ENCODE data around the gene KRTAP12-2.

KRTAP12-2 gene

DNA sequence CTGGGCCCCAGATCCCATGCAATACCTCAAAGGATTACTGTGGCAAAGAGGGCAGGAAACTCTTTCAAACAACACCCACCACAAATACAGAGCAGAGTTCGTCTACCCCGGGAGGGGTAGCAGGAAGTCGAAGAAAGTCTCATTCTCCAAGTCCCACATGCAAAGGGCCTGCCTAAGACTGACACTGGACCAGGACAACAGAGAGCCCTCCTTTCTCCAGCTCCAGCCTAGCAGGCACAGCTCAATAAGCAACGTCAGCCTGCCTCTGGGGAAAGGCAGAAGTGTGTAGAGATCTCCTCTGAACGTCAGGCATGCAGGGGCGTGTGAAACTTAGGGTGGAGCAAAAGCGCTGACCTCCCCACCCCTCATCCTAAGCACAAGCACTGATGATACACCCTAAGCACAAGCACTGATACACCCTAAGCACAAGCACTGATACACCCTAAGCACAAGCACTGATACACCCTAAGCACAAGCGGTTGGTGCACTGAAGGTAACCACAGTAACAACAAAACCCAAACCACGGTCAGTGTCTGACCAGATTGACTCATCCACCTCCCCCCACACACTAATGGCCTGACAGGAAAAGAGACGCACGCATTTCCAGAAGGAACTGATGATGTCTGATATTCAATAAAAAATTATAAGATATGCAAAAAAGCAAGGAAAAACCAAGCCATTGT lies 7.7 kb downstream of the KRTAP12-2 start:
- Histone ChIP-seq H3K4me3 (no peak overlapping the region), H3K27ac (no peak overlapping the region)
- no peak for DNase-seq (ENCODE audit: low spot score)
- TF ChIP-seq, protein P1, sequence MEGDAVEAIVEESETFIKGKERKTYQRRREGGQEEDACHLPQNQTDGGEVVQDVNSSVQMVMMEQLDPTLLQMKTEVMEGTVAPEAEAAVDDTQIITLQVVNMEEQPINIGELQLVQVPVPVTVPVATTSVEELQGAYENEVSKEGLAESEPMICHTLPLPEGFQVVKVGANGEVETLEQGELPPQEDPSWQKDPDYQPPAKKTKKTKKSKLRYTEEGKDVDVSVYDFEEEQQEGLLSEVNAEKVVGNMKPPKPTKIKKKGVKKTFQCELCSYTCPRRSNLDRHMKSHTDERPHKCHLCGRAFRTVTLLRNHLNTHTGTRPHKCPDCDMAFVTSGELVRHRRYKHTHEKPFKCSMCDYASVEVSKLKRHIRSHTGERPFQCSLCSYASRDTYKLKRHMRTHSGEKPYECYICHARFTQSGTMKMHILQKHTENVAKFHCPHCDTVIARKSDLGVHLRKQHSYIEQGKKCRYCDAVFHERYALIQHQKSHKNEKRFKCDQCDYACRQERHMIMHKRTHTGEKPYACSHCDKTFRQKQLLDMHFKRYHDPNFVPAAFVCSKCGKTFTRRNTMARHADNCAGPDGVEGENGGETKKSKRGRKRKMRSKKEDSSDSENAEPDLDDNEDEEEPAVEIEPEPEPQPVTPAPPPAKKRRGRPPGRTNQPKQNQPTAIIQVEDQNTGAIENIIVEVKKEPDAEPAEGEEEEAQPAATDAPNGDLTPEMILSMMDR (IDR thresholded peaks at IDR 0.05): no peak

DNA sequence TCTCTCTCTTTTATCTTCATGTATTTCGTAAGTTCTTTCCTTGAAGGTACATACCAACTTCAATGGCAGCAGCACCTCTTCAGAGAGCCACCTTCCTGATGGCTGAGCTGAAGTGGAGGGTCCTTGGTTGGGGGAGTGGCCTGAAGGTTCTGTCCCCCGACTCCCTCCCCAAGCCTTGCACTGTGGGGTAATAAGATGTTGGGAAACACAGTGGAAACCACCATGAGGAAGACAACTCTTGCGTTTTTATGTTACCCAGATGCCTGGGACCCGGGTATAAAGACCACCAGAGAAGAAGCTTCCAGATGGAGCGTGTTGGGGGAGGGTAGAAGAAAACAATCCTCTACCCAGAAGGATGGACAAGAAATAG lies 8.2 kb downstream of the KRTAP12-2 start:
- TF ChIP-seq, protein P1 (IDR thresholded peaks at IDR 0.05): no peak
- Histone ChIP-seq H3K27ac (no peak overlapping the region), H3K4me3 (no peak overlapping the region)
- no peak for DNase-seq (ENCODE audit: low spot score)

DNA sequence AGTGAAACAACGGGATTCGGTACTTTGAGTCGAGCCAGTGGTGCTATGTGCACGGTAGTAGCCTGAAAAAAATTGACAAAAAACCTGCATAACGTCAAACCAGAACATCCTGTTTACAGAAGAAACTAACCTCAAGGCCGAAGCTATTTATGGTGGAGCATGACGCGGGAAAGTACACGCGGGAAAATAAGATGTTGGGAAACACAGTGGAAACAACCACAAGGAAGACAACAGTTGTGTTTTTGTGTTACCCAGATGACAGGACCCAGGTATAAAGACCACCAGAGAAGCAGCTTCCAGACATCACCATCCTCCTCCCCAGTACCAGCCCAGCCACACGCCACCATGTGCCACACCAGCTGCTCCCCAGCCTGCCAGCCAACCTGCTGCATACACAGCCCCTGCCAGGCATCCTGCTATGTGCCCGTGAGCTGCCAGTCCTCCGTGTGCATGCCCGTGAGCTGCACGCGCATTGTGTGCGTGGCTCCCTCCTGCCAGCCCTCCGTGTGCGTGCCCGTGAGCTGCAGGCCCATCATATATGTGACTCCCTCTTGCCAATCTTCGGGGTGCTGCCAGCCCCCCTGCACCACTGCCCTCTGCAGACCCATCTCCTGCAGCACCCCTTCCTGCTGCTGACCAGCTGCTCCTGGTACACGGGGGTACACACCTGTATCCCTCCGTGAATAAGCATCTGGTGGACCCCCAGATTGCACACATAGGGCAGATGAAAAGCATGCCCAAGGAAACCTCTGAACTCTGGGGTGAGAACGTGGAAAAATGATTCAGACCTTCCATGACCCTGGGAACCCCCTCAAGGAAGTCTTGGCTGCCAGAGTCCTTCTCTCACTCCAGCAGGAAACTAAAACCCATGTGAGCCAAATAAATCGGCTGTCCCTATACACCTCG lies 8.8 kb downstream of the KRTAP12-2 start, which contains the start of gene KRTAP12-3:
KRTAP12-3 (plus strand) TSS at position 298 of the 906 bp plus-strand sequence; CDS start at position 346, 48 bp downstream.
- DNase-seq (ENCODE audit: low spot score): no peak
- no peak within 1 kb of the TSS for H3K27ac ChIP-seq
- TF ChIP-seq, protein P1 (IDR thresholded peaks at IDR 0.05): no peak
- no peak within 1 kb of the TSS for H3K4me3 ChIP-seq

DNA sequence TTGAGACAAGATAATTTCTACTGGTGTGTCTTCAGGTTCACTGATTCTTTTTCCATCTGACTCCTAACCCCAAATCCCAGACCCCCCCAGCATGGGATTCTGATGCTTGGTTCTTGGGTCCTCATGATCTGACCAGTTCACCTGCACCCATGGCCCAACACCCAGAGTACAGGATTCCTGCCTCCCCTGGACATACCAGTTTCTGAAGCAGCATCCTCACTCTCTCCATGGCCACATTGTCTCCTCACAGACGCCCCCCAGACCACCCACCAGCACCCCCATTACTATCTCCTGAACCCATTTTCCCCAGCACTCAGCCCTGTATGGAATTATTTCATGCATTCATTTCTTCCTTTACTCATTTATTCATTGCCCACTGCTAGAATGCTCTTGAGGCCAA lies 9.9 kb downstream of the KRTAP12-2 start:
- TF ChIP-seq, protein P1 (IDR thresholded peaks at IDR 0.05): no peak
- Histone ChIP-seq H3K27ac (no peak overlapping the region), H3K4me3 (no peak overlapping the region)
- no peak for DNase-seq (ENCODE audit: low spot score)

DNA sequence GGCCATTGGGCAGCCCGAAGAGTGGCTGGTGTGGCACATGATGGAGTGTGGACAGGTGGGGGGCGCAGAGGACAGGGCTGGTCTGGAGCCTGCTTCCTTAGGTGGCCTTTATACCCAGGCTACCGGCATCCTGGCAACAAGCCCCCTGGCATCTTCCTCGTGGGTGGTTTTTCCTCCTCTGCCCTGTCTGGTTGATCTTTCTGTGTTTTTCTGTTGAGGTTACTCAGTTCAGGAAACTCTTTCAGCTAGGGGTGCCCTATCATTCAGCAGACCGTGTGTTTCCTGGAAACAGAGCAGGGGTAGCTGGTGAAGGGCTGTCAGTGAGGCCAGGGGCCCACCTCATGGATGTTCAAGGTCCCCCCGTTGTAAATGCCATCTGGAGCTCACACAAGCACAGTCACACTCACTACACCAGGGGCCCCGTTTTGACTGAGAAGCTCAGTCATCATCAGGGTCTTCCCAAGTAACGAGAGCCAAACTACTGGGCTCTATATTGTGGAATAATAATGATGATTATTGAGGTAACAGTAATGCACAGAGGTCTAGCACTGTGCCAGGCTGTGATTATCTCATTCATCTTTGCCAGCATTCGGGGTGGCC lies 12.1 kb downstream of the KRTAP12-2 start, which contains the start of gene KRTAP12-4:
KRTAP12-4 (minus strand) TSS at position 84 of the 600 bp plus-strand sequence; CDS start at position 39, 45 bp downstream.
- Histone ChIP-seq H3K4me3 (no peak within 1 kb of the TSS), H3K27ac (no peak within 1 kb of the TSS)
- TF ChIP-seq, protein P1 (IDR thresholded peaks at IDR 0.05): no peak
- no peak for DNase-seq (ENCODE audit: low spot score)

DNA sequence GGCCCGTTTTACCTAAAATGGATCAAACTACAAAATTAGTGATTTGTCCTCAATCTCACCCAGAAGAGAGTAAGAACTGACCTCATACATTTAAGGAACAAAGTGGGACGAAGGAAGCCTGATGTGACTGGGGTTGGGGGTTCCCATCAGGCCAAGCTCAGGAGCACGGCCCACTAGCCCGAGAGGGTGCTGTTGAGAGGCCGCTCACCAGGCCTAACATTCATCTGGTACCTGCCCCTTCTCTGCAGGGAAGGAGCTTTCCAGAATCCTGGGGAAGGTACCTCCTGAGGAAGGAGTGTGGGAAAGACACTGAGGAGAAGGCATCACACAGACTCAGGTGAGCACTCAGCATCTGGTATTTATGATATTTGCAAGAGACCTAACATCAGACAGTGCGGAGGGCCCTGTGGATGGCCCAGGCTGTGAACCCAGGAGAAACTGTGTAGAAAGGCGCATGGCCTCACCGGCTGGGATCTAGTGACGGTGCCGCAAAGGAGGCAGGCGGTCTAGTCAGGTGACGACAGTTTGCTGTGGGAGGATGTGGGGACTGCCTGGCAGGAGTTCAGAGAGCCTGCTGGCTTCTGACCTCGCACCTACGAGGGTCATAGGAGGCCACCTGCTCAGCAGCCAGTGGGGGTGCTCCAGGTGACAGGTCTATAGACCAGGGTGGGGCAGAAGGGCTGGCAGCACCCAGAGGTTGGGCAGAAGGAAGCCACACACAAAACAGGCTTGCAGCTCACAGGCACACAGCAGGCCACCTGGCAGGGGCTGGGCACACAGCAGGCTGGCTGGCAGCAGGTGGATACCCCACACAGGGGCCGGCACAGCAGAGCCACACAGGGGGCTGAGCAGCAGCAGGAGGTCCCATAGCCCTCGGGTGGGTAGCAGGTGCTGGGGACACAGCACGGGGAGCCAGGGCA lies 12.8 kb downstream of the KRTAP12-2 start:
- no peak overlapping the region for H3K27ac ChIP-seq
- no peak for DNase-seq (ENCODE audit: low spot score)
- TF ChIP-seq, protein P1 (IDR thresholded peaks at IDR 0.05): no peak
- H3K4me3 ChIP-seq: no peak overlapping the region

Data from coronary artery (tissue), 2 donors.